ENCODE measurements around the gene C10orf105. TPM values are rescaled to one million over a fixed set of nuclear protein-coding genes. Genes with fewer than 3 reads are reported as not detected.

C10orf105 gene
- total RNA-seq, 1 donor from 2014 or later: not detected

DNA sequence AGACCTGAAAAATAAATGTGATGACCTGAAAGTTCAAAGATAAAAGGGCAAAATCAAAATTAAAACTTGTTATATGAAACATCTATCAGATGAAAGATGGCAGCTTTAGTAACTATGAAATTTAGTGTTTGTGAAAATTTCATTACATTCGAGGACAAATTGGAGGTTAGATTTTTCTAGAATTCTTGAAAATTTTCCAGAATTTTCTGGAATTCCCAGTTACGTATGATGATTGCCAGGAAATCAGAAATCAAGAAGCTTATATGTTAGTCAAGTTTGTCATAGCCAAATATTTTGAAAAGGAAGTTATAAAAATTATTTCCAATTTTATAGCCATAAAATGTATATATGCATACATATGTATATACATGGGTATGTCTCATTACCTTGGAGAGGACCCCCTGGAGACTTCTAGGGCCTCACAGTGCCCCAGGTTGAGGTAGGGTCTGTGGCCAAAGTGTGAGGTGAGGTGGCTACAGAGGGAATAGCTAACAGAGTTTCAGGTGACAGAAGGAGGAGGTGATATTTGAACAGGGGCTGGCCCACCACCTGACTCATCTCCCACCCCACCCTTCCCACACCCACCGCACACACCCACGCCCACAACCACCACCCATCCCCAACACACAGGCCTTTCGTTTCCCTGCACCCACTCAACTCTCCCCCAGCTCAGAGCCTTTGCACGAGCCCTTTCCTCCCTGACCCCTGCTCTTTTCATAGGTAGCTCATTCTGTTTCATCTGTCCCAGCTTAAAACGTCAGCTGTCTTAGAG, 21.5 kb downstream of the C10orf105 start:
- no peak for DNase-seq (ENCODE audit: low read depth)

DNA sequence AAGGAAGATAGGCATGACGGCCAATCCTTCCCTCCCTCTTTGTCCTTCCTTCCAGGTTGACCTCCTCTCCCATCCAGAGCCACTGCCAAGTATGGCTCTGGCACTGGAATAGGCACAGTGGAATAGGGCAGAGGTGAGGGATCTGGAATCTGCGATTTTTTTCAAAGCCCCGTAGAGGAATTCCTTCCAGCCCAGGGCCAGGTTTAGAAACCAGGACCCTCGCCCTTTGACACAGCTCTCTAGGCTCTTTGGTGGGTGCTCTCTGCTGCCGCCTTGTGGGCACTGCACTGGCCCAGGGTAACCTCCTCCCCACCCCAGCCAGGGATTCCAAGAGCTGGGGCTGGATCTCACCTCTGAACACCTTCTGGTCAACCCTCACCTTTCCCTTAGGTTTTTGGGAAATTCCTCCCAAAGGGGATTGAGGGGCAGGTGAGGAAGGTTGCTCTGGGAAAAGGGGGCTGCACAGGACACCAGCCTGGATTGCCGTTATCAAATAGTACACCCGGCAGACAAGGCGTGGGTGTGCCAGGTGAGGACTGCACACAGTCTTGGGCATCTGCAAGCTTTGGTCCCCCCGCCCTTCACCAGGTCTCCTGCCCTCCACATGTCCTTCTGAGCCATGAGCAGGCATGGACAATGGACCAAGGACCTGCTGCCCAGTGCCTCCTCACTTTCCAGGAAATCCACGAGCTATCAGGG, 22.8 kb downstream of the C10orf105 start:
- no peak for DNase-seq (ENCODE audit: low read depth)

DNA sequence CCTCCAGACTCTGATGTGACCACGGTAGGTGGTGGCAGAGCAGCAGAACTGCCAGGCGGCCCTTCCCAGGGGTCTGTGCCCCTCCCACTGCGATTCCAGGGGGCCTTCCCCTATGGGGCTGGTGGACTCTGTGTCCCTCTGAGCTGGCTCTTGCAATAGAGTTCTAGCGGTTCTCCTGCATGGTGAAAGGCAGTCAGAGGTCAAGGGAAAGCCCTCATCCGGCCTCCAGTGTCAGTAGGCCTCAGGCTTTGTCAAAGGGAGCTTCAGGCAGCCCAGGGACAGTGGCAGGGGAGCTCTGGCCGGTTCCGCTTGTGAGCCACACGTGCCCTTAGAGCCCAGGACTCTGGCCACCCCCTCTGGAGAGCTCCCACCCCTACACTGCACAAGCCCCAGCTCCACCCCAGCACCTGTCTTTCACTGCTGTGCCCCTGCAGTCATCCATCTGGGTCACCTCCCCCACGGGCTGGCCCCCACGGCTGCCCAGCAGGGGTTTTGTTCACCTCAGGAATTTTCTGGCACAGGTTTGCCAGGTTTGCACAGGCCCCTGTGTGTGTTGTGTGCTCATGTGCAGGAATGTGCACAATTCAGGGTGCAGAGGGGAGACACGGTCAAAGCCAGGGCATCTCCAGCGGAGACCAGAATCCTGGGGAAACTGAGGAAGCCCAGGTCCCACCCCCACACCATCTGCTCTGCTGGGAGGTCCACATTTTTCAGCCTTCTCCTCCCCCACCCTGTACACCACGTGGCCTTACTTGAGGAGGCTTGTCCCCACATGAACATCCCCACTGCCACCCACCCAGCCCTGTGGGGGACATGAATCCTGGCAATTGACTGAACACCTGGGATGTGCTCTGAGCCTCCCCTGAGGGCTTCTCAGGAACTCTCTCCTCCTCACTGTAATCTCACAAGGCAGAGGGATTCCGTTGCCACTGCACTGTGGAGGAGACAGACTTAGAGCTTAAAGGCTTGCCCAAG, 23.8 kb downstream of the C10orf105 start:
- no peak for DNase-seq (ENCODE audit: low read depth)

DNA sequence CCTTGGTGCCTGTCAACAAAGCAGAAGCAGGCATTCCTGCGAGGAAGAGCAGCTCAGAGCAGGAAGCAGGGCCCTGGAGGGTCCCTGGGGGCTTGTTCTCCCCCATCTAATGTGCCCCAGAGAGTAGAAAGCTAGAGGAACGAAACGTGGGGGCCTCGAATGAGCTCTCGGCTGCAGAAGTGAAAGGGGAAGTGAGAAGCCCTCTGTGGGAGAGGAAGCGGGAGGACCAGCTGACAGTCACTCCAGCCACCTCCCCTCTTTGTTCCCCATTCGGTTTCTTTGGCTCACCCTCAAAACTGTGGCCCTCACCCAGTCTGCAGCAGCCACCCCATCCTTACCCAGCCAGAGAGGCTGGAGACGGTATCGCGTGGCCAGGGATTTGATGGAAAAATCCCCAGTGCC, 25.0 kb downstream of the C10orf105 start:
- DNase-seq (ENCODE audit: low read depth): no peak

DNA sequence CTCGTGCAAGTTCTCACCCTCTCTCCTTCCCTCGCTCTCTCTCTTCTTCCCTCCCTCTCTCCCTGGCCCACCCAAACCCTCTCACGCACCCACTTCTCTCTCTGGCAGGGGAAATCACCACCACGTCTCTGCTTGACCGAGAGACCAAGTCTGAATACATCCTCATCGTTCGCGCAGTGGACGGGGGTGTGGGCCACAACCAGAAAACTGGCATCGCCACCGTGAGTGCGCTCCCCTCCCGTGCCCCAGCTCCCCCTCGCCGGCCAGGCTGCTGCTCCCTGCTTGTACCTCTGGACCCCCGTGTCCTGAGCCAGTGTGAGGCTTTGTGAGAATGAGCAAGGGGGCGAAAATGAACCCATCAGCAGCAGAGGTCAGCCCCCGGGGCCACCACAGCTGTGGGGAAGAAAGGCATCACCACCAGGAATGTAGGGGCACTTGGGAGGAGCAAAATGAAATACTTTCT, 25.5 kb downstream of the C10orf105 start:
- no peak for DNase-seq (ENCODE audit: low read depth)

DNA sequence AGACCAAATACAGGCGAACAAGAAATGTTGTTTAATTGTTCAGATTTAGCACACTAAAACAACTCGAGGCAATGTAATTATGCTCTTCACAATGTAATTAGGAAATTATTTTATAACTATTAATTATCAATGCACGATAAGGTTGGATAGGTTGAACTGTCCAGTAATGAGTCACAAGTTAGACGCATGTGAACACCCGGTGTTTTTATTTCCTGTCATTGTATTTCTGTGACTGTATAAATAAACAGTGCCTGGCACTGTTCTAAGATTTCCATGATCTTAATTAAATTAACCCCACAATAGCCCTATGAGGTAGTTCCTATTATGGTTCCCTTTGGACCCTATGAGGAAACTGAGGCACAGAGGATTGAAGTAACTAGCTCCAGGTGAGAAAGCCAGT, 26.2 kb downstream of the C10orf105 start:
- peak; percentile 51 for DNase-seq (ENCODE audit: low read depth)

DNA sequence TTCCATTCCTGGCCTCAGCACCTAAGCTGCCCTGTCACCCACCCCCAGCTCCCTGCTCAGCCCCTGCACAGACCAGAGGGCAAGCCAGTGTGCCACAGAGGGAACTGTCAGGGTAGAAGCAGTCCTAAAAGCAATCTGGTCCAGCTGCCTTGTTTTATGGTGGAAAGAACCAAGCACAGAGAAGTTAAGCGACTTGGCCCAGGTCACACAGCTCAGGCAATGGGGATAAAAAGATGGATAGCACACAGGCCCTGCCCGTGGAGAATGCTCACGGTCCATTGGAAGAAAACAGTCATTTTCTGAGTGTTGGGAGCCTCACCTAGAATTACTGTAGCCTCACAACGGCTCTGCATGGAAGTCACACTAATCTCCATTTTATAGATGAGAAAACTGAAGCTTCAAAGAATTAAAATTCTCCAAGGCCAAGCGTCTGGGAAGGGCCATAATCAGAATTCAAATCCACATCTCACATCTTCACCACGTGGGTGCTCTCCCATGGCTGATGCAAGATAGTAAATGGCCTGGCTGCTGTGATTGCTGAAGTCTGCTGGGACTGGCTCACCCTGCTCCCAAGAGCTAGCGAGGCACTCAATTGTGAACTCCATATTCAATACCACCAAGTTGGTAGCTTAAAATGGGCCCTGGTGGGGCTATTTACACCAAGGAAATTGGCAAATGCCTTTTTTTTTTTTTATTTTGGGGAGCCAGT, 26.8 kb downstream of the C10orf105 start:
- no peak for DNase-seq (ENCODE audit: low read depth)

DNA sequence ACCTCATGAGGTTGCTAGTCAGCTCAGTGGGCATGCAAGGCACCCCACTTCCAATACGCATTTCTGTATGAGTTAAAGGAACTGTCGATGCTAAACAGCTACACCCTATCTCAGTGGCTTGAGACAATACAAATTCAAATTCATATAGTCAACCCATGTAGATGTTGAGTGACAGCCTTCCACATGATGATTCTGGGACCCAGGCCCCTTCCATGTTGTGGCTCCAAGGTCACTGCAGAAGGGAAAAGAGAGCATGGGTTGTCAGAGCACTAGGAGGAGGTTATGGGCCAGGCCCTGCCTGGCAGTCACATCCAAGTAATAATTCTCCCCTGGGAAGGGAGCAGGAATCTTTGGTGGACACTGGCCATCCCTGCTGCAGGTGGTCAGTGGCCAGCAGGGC, 28.2 kb downstream of the C10orf105 start:
- no peak for DNase-seq (ENCODE audit: low read depth)

DNA sequence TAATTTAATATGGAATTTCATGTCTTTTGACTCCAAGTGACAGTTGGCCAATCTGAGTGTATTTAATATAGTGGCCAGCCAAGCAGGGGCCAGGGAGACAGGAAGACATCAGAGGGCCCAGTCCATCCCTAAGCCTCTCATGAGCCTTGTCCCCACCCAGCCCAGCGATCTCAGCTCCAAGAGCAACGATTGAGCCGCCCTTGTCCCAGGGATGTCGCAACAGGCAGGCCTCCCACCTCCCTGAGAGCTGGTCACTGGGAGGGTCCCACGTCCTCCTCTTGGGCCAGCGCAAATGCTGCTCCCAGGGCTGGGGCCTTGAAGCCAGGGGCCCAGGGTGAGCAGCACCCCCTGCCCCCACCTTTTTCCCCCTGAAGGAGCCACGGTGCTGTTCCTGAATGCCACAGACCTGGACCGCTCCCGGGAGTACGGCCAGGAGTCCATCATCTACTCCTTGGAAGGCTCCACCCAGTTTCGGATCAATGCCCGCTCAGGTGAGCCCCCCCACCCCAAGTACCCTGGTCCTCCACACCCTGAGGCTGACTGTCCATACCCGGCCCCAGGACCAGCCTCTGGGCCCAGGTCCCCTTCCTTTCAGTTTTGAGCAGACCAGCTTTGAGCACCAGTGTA, 29.4 kb downstream of the C10orf105 start:
- DNase-seq (ENCODE audit: low read depth): no peak

DNA sequence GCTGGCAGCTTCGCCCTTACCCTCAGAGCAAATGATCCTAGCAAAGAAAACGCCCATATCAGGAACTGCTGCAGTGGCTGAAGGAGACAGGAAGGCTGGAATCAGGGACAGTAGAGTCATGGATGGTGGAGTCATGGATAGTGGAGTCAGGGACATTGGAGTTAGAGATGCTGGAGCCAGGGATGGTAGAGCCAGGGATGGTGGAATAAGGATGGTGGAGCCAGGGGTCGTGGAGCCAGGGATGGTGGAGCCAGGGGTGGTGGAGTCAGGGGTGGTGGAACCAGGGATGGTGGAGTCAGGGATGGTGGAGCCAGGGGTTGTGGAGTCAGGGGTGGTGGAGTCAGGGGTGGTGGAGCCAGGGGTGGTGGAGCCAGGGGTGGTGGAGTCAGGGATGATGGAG, 31.3 kb downstream of the C10orf105 start:
- DNase-seq (ENCODE audit: low read depth): no peak

DNA sequence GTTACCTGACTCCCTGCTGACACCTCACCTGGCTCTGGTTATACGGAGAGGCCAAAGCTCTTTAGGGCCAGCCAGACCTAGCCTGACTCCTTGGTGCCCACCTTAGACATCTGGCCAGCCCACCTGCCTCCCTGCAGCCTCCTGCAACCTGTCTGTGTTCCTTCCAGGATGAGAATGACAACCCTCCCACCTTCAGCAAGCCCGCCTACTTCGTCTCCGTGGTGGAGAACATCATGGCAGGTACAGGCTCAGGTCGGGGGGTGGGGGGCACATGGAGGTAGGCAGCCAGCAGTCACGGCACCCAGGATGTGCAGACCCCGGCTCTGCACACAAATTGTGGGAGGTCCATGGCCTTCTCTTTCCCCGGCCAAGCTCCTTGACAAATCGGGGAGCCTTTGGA, 32.1 kb downstream of the C10orf105 start:
- DNase-seq (ENCODE audit: low read depth): no peak

DNA sequence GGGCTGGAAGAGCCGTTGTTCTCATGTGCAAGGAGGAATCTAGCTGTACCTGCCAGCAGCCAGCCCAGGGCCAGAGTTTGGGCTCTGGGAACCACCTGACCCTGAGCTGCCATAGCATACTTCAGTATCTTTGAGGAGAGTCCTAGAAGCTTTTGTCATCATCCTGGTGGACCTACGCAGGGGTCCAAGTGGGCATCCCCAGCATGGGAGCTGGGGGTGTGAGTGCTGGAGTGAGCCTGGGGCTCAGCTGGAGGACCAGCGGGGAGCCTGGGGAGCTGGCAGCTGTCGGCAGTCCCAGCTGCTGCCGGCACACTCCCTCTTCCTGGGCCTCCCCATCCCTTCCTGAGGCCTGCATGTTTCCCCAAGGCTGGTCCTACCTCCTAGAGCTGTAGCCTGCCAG, 32.5 kb downstream of the C10orf105 start:
- DNase-seq (ENCODE audit: low read depth): no peak

DNA sequence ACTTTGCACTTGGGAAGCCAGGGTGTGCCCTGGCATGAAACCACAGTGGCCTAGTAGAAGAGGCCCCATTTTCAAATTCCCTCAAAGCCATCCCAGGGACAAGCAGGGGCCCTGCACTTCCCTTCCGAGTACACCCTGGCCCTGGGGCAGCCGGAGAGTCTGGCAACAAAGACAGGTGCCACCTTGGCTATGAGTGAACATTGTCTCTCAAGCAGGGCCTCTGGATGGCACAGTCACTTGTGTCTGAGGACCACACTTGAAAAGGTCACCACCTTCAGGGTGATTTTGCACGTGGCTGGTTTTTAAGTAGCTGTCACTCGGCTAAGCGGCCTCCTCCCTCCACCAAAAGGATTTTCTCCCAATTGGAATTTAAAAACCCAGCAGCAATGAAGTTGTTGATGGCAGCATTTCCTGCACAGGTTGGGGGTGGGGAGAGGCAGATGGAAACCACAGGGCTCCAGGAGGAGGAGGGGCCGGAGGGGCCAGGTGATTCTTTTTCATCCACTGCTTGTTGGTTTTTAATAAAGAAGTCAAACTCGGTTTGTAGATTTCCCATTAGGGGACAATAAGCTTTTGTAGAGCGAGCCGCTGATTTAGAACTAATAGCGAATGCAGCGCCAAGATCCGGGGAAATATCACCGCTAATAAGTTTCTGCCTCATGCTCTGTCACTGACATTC, 33.9 kb downstream of the C10orf105 start:
- DNase-seq (ENCODE audit: low read depth): no peak

DNA sequence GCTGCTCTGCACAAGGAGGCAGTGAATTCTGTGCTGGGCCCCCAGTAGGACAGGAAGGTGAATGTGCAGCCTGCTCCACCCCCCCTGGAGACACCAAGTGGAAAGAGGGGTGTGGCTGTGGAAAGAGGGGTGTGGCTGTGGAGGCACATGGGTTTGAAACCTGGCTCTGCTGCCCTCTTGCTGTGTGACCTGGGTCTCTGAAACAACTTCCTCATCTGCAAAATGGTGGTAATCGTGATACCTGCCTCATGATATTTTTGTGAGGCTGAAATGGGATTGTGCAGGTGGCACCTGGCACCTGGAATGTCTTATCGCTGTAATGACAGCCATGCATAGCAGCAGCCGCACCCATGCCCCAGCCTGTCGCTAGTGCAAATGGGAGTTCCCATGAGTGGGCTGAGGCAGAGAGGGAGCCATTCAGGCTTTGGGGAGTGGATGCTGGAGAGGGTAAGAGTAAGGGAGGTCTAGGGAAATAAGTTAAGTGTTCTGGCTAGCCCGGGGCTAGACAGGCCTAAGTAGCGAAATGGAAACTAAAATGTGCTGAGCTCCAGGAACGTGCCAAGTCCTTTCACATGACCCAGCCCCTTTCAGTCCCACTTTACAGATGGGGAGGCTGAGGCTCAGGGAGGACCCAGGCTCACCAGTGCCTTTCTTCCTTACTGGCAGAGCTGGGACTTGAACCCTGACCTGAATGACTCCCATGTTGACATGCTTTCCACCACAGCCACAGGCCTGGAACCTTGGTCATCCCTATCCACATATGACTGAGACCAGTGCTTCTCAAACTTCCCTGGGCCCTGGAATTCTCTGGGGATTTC, 35.0 kb downstream of the C10orf105 start:
- DNase-seq (ENCODE audit: low read depth): no peak

DNA sequence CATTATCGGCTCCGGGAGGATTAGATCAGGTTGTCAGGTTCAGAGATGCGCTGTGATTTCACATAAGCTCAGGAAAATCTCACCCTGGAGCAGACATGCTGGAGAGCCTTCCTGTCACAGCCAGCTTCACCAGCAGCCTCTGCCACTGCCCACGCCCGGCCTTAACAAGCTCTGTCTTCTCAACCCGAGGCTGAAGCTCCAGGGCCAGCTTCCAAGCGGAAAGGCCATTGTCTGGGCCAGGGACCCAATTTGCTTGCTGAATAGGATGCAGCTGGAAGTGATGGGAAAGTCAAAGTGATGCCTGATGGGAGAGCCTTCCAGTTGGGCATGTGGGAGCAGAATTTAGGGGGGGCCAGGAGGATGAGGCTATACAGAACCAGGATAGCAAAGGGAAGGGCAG, 36.3 kb downstream of the C10orf105 start:
- DNase-seq (ENCODE audit: low read depth): no peak

DNA sequence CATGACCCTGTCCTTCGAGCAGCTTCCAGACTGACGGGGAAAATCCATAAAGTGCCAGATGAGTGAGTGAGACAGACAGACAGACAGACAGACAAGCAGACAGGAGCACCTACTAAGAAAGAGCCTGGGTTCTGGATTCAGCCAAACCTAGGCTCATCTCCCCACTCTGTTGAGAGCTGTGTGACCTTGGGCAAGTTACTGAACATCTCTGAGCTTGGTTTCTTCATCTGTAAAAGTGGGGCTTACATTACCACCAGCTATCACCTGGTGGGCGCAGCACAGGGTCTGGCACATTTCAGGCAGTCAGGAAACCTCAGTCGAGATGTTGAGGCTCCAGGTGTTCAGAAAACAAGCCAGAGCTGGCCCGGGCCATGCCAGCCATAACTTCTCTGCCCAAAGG, 37.6 kb downstream of the C10orf105 start:
- DNase-seq (ENCODE audit: low read depth): no peak

DNA sequence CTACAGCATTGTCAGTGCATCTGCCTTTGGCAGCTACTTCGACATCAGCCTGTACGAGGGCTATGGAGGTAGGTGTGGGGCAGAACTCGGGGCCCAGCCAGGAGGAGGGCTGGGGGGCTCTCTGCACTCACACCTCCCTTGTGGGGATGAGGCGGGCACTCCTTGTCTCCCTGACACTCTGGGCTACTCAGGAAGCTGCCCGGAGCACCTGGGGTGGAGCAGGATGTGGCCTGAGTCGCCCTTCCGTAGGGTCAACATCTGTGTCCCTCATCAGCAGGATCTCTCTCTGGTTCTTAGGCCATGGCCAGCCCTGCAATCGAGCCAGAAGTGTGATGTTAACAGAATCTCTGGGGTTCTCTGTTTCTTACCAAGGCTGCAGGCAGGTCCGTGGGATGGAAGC, 40.2 kb downstream of the C10orf105 start:
- no peak for DNase-seq (ENCODE audit: low read depth)

DNA sequence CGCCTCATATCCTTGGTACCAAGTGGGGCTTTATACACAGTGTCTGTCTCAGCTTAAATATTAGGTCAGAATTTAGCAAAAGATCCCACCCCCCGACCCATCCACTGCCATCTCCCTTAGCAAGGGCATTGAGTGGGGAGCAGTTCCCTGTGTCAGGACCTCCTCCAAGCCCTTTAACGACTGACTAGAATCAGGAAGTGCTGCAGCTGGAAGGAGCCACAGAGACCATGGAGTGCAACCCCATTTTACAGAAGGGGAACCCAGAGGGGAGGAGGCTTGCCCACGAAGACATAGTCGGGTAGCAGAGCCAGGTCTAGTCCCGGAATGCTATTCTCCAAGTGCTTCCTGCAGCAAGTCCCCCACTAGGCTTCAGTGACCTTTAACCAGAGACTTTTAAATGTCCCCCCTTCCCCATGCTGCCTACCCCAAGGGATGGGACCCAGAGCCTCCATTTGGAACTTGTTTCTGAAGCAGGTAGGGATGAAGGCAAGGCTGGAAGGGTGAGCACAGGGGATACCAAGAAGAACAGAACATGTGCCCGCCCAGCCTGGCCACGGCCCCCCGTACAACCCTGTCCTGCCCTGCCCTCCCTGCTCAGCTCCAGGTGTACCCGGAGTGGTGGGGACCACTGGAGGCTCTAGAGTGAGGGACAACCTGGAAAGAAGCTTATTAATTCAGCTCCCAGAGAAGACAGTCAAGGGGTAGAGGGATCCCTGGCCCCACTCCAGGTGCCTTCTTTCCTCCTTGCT, 41.3 kb downstream of the C10orf105 start:
- no peak for DNase-seq (ENCODE audit: low read depth)

DNA sequence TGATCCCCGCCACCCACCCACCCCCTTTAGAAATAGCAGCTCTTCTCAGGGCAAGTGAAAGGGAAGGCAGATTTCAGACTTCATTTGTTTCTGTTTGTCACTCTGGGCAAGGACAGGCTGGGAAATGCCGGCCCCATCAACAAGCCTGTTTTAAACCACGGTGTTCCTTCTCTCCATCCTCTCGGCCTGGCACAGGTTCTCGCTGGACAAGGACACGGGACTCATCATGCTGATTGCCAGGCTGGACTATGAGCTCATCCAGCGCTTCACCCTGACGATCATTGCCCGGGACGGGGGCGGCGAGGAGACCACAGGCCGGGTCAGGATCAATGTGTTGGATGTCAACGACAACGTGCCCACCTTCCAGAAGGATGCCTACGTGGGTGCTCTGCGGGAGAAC, 42.3 kb downstream of the C10orf105 start:
- DNase-seq (ENCODE audit: low read depth): no peak
